ENCODE measurements around the gene NOD2. TPM values are rescaled to one million over a fixed set of nuclear protein-coding genes. Genes with fewer than 3 reads are reported as not detected.

Gene NOD2
- total RNA-seq, 1 experiment from 2014 or later = 0.17 TPM

DNA sequence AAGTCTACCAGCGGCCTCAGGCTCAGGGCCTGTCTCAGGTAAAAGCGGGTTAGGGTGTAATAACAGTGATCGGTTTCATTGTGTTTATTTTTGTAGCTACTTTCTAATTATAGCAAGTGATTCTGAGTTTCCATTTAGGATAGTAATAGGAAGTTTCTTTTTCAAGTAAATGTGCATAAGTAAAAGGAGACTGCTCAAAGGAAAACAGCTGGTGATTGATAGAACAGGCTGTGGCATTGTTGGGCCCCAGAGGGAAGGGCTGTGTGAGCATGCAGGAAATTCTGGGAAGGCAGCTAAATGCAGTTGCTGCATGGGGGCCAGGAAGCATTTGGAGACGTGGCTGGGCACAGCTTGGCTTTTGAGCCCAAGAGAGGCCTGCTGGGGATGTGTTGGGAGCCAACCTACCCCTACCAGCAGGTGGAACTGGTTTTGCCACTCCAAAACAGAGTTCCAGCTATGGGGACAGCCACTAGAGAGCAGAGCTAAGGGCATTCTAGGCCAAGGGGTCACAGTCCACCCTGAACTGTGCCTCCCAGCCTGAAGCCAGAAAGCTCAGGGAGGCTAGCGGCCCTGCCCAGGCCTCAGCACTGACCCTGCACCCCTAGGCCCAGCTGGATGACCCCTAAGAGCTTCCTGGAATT lies 24.9 kb upstream of the NOD2 start:
- Histone ChIP-seq H2BK5ac (ENCODE audit: insufficient read length, low read length) (no peak overlapping the region), H3K56ac (ENCODE audit: insufficient read length, low read depth, low read length) (no peak overlapping the region), H2AK5ac (ENCODE audit: insufficient read length, low read length) (no peak overlapping the region), H3K79me1 (ENCODE audit: insufficient read depth, low read depth, low read length, poor library complexity, severe bottlenecking) (no peaks in the 10 kb centered on the region), H3K18ac (ENCODE audit: insufficient read length, low read depth, low read length) (no peak overlapping the region), H3K27ac (ENCODE audit: insufficient read length, low read depth, low read length) (no peak overlapping the region), H2BK120ac (ENCODE audit: low read depth, low read length, poor library complexity, severe bottlenecking) (no peak overlapping the region), H2AFZ (ENCODE audit: low read length) (no peak overlapping the region), H3K4me2 (ENCODE audit: insufficient read depth, insufficient read length, low read length) (no peak overlapping the region), H3K79me2 (ENCODE audit: insufficient read depth, low read length) (no peaks in the 10 kb centered on the region), H4K20me1 (ENCODE audit: control insufficient read depth, insufficient read depth, insufficient read length) (no peaks in the 10 kb centered on the region), H3K14ac (ENCODE audit: insufficient read depth, low read length) (no peak overlapping the region), H4K91ac (ENCODE audit: insufficient read length, low read depth, low read length) (no peak overlapping the region), H4K5ac (ENCODE audit: insufficient read length, low read depth, low read length) (no peak overlapping the region), H3K23me2 (ENCODE audit: insufficient read length, low read depth, low read length, poor library complexity, severe bottlenecking) (peaks cover 7% of the 10 kb centered on the region), H3K27me3 (ENCODE audit: insufficient read depth, low read length) (no peaks in the 10 kb centered on the region), H3K4me1 (ENCODE audit: insufficient read depth, low read length) (no peaks in the 10 kb centered on the region), H4K8ac (replicated peaks; ENCODE audit: insufficient read length, low read depth, low read length) (no peak overlapping the region), H2BK20ac (ENCODE audit: low read depth, low read length, poor library complexity, severe bottlenecking) (no peak overlapping the region), H2BK12ac (ENCODE audit: insufficient read length, low read depth, low read length) (no peak overlapping the region), H3K4ac (ENCODE audit: low read depth, low read length) (no peak overlapping the region), H3T11ph (ENCODE audit: low read length) (no peak overlapping the region), H3K23ac (ENCODE audit: insufficient read length, low read depth, low read length) (no peak overlapping the region), H3K9ac (ENCODE audit: extremely low read depth, insufficient read length, low read length) (no peak overlapping the region), H2BK15ac (ENCODE audit: low read depth, low read length) (no peak overlapping the region), H3K9me3 (ENCODE audit: control insufficient read depth, low read depth, low read length) (peaks cover 10% of the 10 kb centered on the region)
- H3K4me1 Mint-ChIP-seq = peaks cover 7 to 20% of the 10 kb centered on the region in 2 experiments; a peak in 3 of 4 replicates
- H3K27me3 Mint-ChIP-seq (ENCODE audit: low read depth) = peaks cover 13% of the 10 kb centered on the region
- peaks cover 23 to 28% of the 10 kb centered on the region in 2 experiments for H3K9me3 Mint-ChIP-seq
- H3K4me3 Mint-ChIP-seq = no peak overlapping the region
- no peak for DNase-seq
- H3K27ac Mint-ChIP-seq = no peak overlapping the region; a peak in 2 of 7 replicates
- no CpG with 5 or more reads among the region's 5 CpGs for WGBS (ENCODE audit: extremely low coverage, insufficient read length, low lambda C conversion rate)
- TF ChIP-seq, protein P1, sequence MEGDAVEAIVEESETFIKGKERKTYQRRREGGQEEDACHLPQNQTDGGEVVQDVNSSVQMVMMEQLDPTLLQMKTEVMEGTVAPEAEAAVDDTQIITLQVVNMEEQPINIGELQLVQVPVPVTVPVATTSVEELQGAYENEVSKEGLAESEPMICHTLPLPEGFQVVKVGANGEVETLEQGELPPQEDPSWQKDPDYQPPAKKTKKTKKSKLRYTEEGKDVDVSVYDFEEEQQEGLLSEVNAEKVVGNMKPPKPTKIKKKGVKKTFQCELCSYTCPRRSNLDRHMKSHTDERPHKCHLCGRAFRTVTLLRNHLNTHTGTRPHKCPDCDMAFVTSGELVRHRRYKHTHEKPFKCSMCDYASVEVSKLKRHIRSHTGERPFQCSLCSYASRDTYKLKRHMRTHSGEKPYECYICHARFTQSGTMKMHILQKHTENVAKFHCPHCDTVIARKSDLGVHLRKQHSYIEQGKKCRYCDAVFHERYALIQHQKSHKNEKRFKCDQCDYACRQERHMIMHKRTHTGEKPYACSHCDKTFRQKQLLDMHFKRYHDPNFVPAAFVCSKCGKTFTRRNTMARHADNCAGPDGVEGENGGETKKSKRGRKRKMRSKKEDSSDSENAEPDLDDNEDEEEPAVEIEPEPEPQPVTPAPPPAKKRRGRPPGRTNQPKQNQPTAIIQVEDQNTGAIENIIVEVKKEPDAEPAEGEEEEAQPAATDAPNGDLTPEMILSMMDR (conservative IDR thresholded peaks at IDR 0.05) = no peak; the same call in 2 of the 3 replicates
- H3K36me3 Mint-ChIP-seq (ENCODE audit: insufficient read depth in 1 of 3, low read depth in 3 of 3) = peaks cover 8 to 17% (median 11%) of the 10 kb centered on the region in 3 experiments

Measured in H9 (cell line).